Fibroblast of peridontal ligament (primary cell): ENCODE measurements around the gene PLOD2.
A peak's percentile ranks its signal among the peaks of the same experiment; 100 is the strongest.

Experiments used
- DNase-seq: peaks from one replicate; pipeline ENCODE4 v3.0.0-alpha.2; 2010; ENCODE audit errors: extremely low read depth

PLOD2 gene

DNA sequence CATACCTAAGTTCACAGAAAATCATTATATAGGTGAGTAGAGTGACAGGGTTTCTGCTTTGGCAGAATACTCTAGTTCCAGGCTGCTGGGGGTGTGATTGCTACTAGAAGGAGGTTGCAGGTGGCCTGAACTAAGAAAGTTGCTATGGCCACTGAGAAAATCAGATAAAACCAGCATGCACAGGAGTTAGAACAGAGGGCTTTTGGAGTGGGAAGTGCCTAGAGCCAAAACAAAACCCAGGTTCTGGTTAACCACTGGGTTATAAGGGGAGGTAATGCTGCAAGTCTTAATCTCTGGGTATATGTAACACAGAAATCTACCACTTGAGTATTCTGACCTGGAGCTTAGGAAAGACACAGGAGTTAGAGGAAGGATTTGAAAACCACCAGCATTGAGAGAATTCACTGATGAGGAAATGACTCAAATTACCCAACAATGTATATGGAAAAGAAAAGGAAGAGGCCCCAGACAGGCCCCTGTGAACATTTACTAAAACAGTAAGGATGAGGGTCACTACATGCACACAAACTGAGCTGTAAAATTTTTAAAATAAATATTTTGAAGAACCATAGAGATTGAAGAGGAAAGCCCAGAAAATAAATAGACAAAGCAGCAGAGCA, 60.0 kb downstream of the PLOD2 start:
- DNase-seq: no peak

DNA sequence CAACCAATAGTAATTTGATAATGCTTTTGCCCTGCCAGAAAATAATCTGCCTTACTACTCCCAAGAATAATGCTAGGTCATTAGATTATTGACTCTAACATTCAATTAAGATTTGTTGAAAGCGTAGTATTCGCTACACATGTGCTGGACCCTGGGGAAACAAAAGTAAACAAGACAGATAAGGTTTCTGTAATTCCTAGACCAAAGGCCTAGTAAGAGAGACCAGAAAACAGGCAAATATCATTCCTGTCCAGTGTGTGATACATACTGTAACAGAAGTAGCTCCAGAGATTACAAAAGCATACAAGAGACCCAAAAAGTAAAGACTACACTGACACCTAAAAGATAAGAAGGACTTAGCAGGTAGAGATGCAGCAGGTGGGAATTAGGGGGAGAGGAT, 60.8 kb downstream of the PLOD2 start:
- no peak for DNase-seq

DNA sequence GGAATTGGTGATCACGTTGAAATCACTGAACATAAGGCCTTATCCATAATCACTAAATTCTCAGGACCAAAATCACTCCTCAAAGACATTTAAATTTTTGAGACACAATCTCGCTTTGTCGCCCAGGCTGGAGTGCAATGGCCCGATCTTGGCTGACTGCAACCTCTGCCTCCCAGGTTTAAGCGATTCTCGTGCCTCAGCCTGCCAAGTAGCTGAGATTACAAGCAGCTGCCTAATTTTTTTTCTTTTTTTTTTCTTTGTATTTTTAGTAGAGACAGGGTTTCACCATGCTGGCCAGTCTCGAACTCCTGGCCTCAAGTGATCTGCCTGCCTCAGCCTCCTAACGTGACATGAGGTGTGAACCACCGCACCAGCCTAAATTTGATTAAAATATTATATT, 61.7 kb downstream of the PLOD2 start:
- no peak for DNase-seq

DNA sequence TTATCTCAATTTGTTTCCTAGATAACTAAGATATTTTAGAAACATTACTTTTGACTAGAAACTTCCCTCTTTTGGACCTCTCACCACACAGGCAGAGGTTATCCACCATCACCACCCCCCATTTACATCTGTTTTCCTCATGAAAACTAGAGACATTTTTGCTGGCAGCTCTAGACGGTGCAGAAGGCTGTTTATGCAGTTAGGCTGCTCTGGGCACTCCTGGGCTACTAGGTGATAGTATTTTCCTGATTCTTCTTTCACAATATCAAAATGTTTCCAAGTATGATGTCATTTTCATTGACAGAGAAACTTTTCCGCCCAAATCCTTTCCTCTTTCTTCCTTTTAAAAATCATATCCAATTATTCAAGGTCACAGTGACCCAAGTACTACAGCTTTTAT, 67.1 kb downstream of the PLOD2 start:
- DNase-seq: no peak

DNA sequence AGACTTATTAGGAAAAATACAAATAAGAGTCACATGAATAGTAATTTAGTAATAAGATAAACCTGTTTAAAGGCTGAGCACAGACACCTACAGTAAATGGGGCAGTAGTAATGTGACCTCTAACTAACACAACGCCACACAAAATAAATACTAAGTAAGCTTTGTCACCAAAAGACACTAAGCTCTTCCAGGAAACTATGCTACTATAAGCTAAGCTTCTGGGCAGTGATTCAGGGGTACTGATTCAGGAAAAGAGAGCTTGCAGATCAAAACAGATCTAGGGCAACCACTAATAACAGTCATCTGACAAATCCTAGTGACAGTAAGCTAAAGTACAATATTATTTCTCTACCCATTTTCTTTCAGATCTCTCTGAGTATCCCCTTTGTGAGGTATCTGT, 68.8 kb downstream of the PLOD2 start:
- peak; percentile 51 for DNase-seq

DNA sequence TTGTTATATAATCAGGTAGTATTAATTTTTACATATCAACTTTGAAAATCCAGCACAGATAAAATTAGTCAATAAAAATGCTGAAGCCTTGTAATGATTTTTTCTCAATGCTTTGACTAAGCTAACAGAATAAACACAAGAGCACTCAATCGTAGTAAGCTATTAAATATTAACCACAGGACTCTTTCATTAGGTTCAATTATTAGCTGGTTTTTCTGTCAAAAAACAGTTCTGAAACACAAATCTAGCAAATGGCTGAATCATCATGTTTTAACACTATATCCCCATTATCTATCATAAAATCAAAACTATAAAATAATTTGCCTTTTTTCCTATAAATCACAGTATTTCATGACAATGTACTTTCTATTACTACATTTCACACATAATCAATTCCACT, 69.6 kb downstream of the PLOD2 start:
- no peak for DNase-seq

DNA sequence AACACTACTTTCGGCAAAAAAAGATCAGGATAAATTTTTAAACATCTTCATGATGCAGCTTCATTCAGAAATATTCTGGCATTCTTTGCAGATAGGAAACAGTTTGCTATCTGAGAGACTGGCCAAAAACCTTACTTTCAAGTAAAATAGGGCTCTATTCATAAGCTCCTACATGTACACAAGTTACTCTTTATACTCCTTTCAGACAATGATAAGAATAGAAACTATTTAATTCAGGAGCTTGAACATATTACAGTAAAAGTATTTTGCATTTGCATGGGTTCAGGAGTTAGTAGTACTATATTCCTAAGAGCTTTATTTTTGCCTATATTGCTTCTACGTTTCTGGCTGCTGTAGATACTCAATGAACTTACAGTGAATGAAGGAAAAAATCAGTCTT, 70.5 kb downstream of the PLOD2 start:
- no peak for DNase-seq

GRCh38 chr3:146088840-146089239, 72.1 kb downstream of the PLOD2 start:
- peak; percentile 49 for DNase-seq

GRCh38 chr3:146087116-146087515, 73.9 kb downstream of the PLOD2 start:
- no peak for DNase-seq

DNA sequence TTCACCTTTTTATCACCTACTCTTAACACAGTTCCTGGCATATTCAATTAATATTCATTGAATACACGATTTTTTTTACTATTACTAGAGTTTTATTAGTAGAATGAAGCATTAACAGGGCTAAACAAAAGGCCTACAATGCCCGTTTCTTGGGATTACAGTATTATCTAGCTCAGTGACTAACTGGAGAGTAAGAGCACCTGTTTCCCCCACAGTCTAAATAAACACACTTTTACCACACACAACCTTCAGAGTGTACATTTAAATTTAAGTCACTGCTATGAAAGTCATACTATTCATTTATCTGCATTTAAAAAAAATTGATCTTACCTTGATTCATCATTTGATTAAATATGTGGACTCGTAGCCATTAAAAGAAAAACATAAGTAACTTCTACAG, 74.8 kb downstream of the PLOD2 start:
- no peak for DNase-seq

- DNase-seq: no peak
Measured at GRCh38 chr3:146085678-146086077, 75.3 kb downstream of the PLOD2 start.

- DNase-seq: no peak
Measured at GRCh38 chr3:146080578-146080977, 80.4 kb downstream of the PLOD2 start.

DNA sequence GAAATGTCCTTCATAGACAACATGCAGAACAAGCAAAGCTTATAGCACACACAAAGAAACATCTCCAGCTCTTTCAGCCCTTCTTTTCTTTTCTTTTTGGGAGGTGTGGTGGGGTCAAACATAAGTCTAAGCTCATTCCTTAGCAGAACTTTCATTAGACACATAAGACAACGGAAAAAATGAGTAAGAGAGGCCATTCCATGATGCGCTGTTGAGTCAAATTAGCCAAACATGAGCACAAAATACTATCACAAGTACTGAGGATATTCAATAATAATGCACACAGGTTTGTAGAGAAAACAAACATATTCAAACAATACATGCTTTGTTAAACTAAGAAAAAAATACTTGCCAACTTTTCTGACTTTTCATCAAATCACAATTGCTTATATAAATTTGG, 83.0 kb downstream of the PLOD2 start:
- no peak for DNase-seq

GRCh38 chr3:146077181-146077580, 83.8 kb downstream of the PLOD2 start:
- DNase-seq: no peak

DNA sequence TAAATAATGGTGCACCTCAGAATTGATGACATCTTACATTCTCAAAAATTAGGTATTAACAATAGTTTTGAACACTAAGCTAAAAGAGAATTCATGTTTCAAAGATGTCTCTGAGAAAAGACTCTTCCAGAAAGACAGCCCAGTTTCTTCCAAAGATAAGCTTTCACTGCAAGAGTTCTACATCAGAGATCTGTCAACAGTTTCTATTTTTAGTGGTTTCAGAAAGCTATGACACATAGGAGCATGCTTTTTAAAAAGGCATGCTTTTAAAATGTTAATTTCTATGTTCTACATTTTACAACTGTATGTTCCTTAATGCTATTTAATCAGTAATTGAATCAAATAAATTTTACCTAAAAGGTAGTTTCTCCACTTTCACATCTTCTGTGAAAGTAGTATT, 88.2 kb downstream of the PLOD2 start:
- peak; percentile 62 for DNase-seq

DNA sequence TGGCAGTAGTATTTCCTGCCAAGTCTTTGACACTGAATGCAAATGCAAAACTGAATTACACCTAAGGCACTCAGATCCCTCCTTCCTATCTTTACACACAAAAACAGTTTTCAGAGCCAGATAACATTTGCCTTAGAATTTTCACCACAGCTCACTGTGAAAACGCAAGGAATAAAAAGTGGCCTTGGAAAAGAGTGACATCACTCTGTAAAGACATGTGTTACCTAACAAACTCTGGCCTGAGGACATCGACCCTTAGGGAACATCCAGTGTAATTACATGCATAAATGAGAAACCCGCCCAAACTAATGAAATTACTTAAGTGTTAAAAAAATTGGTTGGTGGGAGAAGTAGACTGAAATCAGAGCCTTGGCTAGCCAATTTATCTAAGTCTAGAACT, 88.9 kb downstream of the PLOD2 start:
- DNase-seq: no peak

DNA sequence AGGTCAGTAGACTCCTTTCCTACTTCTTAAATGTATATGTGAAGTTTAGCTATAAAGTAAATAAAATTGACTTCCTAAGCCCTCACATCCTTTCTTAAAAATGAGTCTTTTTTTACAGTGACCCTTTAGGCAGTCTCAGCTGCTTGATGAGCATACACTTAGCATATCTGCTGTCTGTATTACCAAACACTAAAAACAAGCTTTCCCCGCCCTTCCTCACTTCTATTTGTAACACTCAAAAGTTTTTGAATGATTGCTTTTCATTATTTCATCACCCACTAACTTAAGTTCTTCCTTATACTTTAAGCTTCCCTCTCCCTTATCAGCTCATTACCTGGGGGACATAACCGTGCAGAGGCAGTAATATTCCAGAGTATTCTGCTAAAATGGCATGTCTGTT, 89.4 kb downstream of the PLOD2 start:
- no peak for DNase-seq

DNA sequence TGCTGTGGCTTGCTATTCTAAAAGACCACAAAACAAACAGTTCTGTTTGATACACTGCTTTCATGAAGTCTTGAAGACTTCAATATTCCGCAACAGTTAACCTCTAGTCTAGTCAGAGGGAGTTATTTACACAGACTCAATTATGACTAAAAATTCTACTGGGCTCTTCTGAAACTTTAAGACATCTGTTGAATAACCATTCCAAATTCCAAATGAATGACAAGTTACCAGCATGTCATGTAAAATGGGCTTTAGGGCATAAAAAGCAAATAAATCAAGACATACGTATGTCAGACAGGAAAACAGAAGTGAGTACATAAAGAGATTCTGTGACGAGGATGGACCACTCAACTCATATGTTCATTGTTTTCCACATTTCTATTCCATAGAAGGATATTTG, 93.9 kb downstream of the PLOD2 start:
- DNase-seq: peak; percentile 94

DNA sequence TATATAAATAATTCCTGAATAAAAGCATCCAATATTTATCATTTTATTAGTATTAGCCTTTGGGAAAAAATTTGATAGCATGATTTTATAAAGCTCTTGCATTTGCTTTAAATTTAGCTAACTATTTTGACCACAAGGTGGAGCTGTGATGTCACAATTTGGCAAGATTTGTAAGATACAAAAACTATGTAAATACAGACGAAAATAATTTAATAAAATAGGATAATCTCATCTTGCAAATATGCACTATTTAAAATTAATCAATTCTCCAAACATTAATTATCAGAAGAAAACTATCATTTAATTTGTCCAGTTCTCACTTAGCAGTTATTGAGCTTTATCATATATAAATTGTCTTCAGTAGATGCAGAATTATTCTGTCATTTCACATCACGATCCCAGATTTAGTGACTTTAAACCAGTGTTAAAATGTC, 95.4 kb downstream of the PLOD2 start:
- DNase-seq: peak; percentile 94

DNA sequence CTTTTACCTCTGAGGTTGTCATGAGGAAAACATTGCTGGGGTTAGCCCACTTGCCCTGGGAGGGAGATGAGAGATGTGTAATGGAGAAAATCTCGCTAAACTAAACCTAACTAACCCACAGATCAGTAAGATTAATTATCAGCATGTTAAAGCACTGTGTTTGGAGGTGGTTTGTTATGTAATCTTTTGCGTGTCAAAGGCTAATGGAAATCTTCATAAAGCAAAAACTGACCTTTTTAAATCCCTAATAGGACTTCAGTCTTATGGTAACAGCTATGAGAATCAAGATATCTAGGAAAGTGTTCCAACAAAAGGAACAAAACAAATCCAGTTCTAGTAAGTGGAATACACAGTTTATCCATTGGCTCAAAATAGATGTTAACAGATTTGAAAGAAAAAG, 102.7 kb downstream of the PLOD2 start:
- no peak for DNase-seq

- no peak for DNase-seq
Measured at GRCh38 chr3:146052791-146053310, 108.1 kb downstream of the PLOD2 start.

DNA sequence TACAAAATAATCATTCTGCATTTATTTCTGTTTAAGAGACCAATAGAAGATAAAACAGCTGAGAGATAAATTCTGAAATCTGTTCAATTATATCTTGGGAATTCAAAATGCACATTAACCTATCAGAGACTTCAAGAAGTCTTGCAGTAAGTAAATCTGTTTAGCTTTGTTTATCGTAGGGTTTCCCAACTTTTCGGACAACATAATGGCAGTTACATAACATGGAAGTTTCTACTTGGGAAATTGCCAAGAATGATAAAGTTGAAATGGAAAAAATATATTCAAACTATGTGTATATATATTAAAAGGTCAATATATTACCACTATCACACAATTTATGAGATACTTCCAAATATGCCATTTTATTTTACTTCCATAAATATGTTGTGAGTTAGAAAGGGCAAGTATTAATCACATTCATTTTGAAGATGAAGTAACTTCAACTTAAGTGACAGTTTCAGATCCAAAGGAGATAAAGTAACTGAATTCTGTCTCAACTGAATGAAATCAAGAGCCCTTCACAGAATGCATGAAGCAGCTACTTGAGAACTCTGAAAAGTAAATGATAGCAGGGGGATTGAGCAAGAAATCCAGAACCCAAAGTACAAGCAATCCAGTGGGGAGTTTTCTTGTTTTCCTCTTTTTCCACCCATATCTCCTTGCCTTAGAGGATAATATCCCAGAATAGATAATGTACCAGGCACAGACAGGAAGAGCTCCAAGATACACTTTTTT, 108.8 kb downstream of the PLOD2 start:
- DNase-seq: no peak

DNA sequence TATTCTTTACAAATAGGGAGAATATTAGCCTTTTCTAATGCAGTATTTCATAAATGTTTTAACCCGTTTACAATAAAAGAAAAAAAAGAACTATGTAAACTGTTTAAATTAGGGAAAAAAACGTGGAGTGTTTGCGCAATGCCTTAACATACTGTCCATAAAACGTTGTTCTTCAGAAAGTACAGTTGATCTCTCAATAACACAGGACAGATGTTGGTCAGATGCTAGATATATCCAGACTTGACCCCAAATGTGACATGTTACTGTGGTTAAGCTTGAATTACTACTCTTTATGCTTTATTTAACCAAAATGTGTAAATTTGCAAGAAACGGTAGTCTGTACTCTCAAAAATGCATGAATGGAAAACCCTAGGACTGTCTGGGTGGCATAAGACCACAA, 110.3 kb downstream of the PLOD2 start:
- peak; percentile 35 for DNase-seq

- DNase-seq: no peak
Measured at GRCh38 chr3:146047485-146047884, 113.5 kb downstream of the PLOD2 start.
